CD14-positive monocyte (primary cell): ENCODE measurements around the gene BMS1. TPM values are rescaled to one million over a fixed set of nuclear protein-coding genes. Genes with fewer than 3 reads are reported as not detected.
"Not testable (repeated sequence)": the region's sequence is repeated elsewhere in the genome, so short reads cannot be mapped to it uniquely, and the experiment has no call there.

Experiments
- DNase-seq, 3 donors: peaks; one replicate each; pipeline ENCODE4 v3.0.0-alpha.2; 2011 to 2022
- H2AFZ ChIP-seq: 2 replicates; pipeline ENCODE4 v1.6.0; 2012; ENCODE audit warnings: mild to moderate bottlenecking, low read depth, low read length, inconsistent platforms; ENCODE audit not compliant: insufficient read depth, poor library complexity, severe bottlenecking
- H3K27ac ChIP-seq, 2 donors: 1 replicate in 1 of 2; 2 replicates in 1 of 2; pipeline ENCODE4 v1.5.1; 2012 to 2013; ENCODE audit warnings: low read length in 2 of 2, control low read depth in 1 of 2, inconsistent platforms in 1 of 2, low read depth in 1 of 2, mild to moderate bottlenecking in 1 of 2
- H3K27me3 ChIP-seq, 2 donors: one replicate each; pipeline versions ENCODE4 v1.6.0 to v1.6.1; 2011 to 2013; ENCODE audit warnings: low read length in 2 of 2; ENCODE audit not compliant: control insufficient read depth in 2 of 2, insufficient read depth in 2 of 2
- H3K36me3 ChIP-seq, 2 donors: replicated peaks in 1 of 2; 1 replicate in 1 of 2; 2 replicates in 1 of 2; pipeline versions ENCODE4 v1.5.1 to v1.6.1; 2012 to 2013; ENCODE audit warnings: low read length in 2 of 2, control low read depth in 1 of 2, inconsistent platforms in 1 of 2, mild to moderate bottlenecking in 1 of 2; ENCODE audit not compliant: insufficient read depth in 2 of 2, control insufficient read depth in 1 of 2
- H3K4me1 ChIP-seq, 2 donors: 1 replicate in 1 of 2; 2 replicates in 1 of 2; pipeline versions ENCODE4 v1.5.1 to v1.6.1; 2012 to 2013; ENCODE audit warnings: low read length in 2 of 2, control low read depth in 1 of 2, inconsistent platforms in 1 of 2, mild to moderate bottlenecking in 1 of 2, moderate library complexity in 1 of 2; ENCODE audit not compliant: insufficient read depth in 2 of 2, control insufficient read depth in 1 of 2
- H3K4me2 ChIP-seq: replicated peaks from 2 replicates; pipeline ENCODE3; 2012; ENCODE audit warnings: low read length, moderate library complexity, mild to moderate bottlenecking; ENCODE audit not compliant: poor library complexity, severe bottlenecking; ENCODE audit errors: extremely low read depth
- H3K4me3 ChIP-seq, 3 experiments: fragments of 200-600 bp in 1 of 3; sonication (generic) in 1 of 3; replicated peaks in 1 of 3; 1 replicate in 2 of 3; 2 replicates in 1 of 3; pipeline ENCODE4 v1.5.1; 2011 to 2013; ENCODE audit warnings: low read length in 3 of 3, mild to moderate bottlenecking in 3 of 3, control low read depth in 2 of 3, low read depth in 2 of 3, inconsistent platforms in 1 of 3, moderate library complexity in 1 of 3
- H3K79me2 ChIP-seq: 2 replicates; pipeline ENCODE4 v1.6.0; 2012; ENCODE audit warnings: mild to moderate bottlenecking, control low read depth, inconsistent platforms, low read length, moderate library complexity; ENCODE audit not compliant: insufficient read depth
- H3K9ac ChIP-seq: 2 replicates; pipeline ENCODE4 v1.6.0; 2017; ENCODE audit warnings: low read length, mild to moderate bottlenecking; ENCODE audit not compliant: insufficient read depth, poor library complexity, severe bottlenecking
- H3K9me3 ChIP-seq, 2 donors: replicated peaks in 1 of 2; 1 replicate in 1 of 2; 2 replicates in 1 of 2; pipeline versions ENCODE4 v1.5.1 to v1.6.1; 2012 to 2013; ENCODE audit warnings: low read length in 2 of 2, control low read depth in 1 of 2; ENCODE audit not compliant: control insufficient read depth in 1 of 2, insufficient read depth in 1 of 2
- H4K20me1 ChIP-seq: 2 replicates; pipeline ENCODE4 v1.6.0; 2012; ENCODE audit warnings: mild to moderate bottlenecking, low read length, control low read depth, moderate library complexity; ENCODE audit not compliant: insufficient read depth
- H3K27ac Mint-ChIP-seq, 7 donors: one replicate each; pipeline ENCODE4 v1.8.0; 2020; ENCODE audit warnings: mild to moderate bottlenecking in 7 of 7, mixed read lengths in 7 of 7, moderate library complexity in 6 of 7, inconsistent platforms in 2 of 7
- H3K27me3 Mint-ChIP-seq, 3 donors: one replicate each; pipeline ENCODE4 v1.8.0; 2021 to 2022; ENCODE audit warnings: low read depth in 3 of 3, mild to moderate bottlenecking in 3 of 3, mixed read lengths in 3 of 3, moderate library complexity in 3 of 3, inconsistent platforms in 1 of 3
- H3K36me3 Mint-ChIP-seq, 2 donors: one replicate each; pipeline ENCODE4 v1.8.0; 2020; ENCODE audit warnings: mixed read lengths in 2 of 2, inconsistent platforms in 1 of 2, mild to moderate bottlenecking in 1 of 2
- H3K4me1 Mint-ChIP-seq: one replicate; pipeline ENCODE4 v1.8.0; 2020; ENCODE audit warnings: mild to moderate bottlenecking, mixed read lengths
- H3K4me3 Mint-ChIP-seq, 2 donors: one replicate each; pipeline ENCODE4 v1.8.0; 2020; ENCODE audit warnings: mild to moderate bottlenecking in 2 of 2, mixed read lengths in 2 of 2, moderate library complexity in 1 of 2
- H3K9me3 Mint-ChIP-seq, 7 donors: one replicate each; pipeline ENCODE4 v1.8.0; 2020 to 2022; ENCODE audit warnings: mixed read lengths in 7 of 7, mild to moderate bottlenecking in 6 of 7, moderate library complexity in 6 of 7, inconsistent platforms in 2 of 7
- WGBS: methylation state at CpG from one replicate; pipeline ENCODE4 v1.1.5; 2013; ENCODE audit warnings: missing lambda C conversion rate; ENCODE audit not compliant: insufficient coverage; 5-methylcytosine and 5-hydroxymethylcytosine counted together
- intact Hi-C, 2 donors: fragments of 100-400 bp; cut with micrococcal nuclease; formaldehyde crosslinking; loops; one replicate each; pipeline versions ENCODE4 v1.15.0 to v1.15.1; 2023
- polyA plus RNA-seq, 3 donors: library from polyadenylated mRNA; depleted of rRNA in 1 of 3; unstranded in 2 of 3; stranded (reverse) in 1 of 3; fragments of 300-500 nt in 2 of 3; fragments of >200 nt in 1 of 3; fragmentation: Illumina TruSeq in 2 of 3; gene quantifications; 1 replicate in 2 of 3; 2 replicates in 1 of 3; pipeline ENCODE4 v1.2.3, GENCODE V29; 2012 to 2021
- TF ChIP-seq, protein P1 (sequence below): fragments of 200-600 bp; IDR thresholded peaks from one replicate; pipeline ENCODE4 v1.8.0; 2022; ENCODE audit warnings: antibody characterized with exemption, mild to moderate bottlenecking

BMS1 gene
- polyA plus RNA-seq, 3 donors, result 2.4 to 4.6 (median 2.9) TPM

DNA sequence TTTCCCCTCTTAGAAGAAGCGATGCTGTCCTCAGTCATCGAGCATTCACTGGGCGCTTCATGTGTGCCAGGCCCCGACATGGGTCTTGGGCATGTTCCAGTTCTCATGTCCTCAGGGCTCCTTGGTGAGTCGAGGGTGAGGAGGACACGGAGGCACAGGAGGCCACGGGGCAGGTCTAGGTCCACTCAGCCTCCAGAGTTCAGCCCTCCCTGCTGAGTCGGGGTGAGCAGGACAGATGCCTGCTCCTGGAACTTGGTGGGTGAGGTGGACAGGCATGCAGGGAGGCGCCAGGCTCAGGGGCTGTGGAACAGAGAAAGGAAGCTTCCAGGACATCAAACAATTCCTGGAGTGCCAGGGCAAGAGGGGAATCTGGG is 87.4 kb downstream of the BMS1 start:
- Mint-ChIP-seq H3K36me3 (no peaks in the 10 kb centered on the region), H3K4me1 (peaks cover 11% of the 10 kb centered on the region), H3K27me3 (peaks cover 14 to 17% (median 14%) of the 10 kb centered on the region in 3 donors), H3K27ac (peak overlapping the region in 3 of 7 donors; percentile 2 to 76 (median 72)), H3K4me3 (no peak overlapping the region), H3K9me3 (peaks cover 0 to 5% (median 0%) of the 10 kb centered on the region in 7 donors)
- Histone ChIP-seq H3K9me3 (no peaks in the 10 kb centered on the region), H3K4me1 (peaks cover 11 to 14% of the 10 kb centered on the region in 2 donors), H3K36me3 (no peaks in the 10 kb centered on the region), H3K79me2 (no peaks in the 10 kb centered on the region), H3K4me3 (no peak overlapping the region), H3K9ac (no peak overlapping the region), H3K4me2 (no peak overlapping the region), H3K27ac (no peak overlapping the region), H3K27me3 (peaks cover 0 to 13% of the 10 kb centered on the region in 2 donors), H2AFZ (no peak overlapping the region), H4K20me1 (no peaks in the 10 kb centered on the region)
- TF ChIP-seq, protein P1, sequence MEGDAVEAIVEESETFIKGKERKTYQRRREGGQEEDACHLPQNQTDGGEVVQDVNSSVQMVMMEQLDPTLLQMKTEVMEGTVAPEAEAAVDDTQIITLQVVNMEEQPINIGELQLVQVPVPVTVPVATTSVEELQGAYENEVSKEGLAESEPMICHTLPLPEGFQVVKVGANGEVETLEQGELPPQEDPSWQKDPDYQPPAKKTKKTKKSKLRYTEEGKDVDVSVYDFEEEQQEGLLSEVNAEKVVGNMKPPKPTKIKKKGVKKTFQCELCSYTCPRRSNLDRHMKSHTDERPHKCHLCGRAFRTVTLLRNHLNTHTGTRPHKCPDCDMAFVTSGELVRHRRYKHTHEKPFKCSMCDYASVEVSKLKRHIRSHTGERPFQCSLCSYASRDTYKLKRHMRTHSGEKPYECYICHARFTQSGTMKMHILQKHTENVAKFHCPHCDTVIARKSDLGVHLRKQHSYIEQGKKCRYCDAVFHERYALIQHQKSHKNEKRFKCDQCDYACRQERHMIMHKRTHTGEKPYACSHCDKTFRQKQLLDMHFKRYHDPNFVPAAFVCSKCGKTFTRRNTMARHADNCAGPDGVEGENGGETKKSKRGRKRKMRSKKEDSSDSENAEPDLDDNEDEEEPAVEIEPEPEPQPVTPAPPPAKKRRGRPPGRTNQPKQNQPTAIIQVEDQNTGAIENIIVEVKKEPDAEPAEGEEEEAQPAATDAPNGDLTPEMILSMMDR, result no peak
- intact Hi-C loops, result loop anchor here (5.0 to 10.0 kb wide), 5 partner anchors 332 to 605 kb away; no protein-coding TSS in a partner anchor
- WGBS, result 91% methylated on average over 8 of the region's 9 CpGs
- DNase-seq, result no peak

DNA sequence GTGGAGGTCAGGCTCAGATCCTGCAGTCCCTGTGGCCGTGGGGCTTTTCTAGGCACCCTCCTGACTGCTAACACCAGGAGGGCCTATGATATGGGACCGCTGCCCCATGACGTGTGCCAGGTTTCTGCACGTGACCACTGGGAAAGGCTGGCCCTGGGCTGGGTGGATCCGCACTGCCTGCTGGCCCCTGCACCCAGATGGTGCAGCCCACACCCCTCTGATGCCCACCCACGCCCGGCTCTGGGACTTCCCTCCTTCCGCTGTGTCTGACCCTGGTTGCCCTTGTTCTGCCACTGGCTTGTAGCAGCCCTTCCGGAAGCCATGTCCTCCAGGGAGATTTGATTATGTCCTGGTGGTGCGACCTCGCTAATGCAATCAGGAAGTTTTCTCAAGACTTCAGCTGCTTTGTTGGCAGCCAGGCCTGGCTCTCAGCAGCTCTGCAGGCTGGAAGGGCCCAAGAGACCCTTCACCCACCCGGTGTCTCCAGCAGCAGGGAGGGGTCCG is 88.6 kb downstream of the BMS1 start:
- peaks cover 11% of the 10 kb centered on the region for H3K4me1 Mint-ChIP-seq
- not testable (repeated sequence) for H3K9me3 ChIP-seq

More for the DNA sequence above, 88.6 kb downstream of the BMS1 start:
- intact Hi-C loops, DNase-seq, H3K4me2 ChIP-seq, H2AFZ ChIP-seq, H3K4me3 Mint-ChIP-seq, H3K79me2 ChIP-seq, H3K27me3 Mint-ChIP-seq, H3K36me3 Mint-ChIP-seq, H3K27ac ChIP-seq, H3K9me3 Mint-ChIP-seq, H3K4me3 ChIP-seq, H4K20me1 ChIP-seq, H3K36me3 ChIP-seq, H3K27me3 ChIP-seq, H3K27ac Mint-ChIP-seq, H3K4me1 ChIP-seq, H3K9ac ChIP-seq: not testable (repeated sequence)
- 87% methylated on average over 10 of the region's 13 CpGs for WGBS
